Renal cortical epithelial cell (primary cell): ENCODE data around the gene DNAI7. TPM values are rescaled to one million over a fixed set of nuclear protein-coding genes. Genes with fewer than 3 reads are reported as not detected.

Experiments
- total RNA-seq: library from RNA; depleted of rRNA; stranded (reverse); fragments of >200 nt; gene quantifications from 2 replicates; pipeline ENCODE4 v1.2.3, GENCODE V29; 2014

Gene DNAI7
- total RNA-seq, 1 donor from 2014 or later: 3.8 TPM

Other genes with a start within 250 kb of the DNAI7 start
- gene BCAT1, start 246.1 kb downstream of the DNAI7 start, total RNA-seq: 22.6 and 27.8 TPM in 2 replicates
- gene ETFRF1, start 77 bp upstream of the DNAI7 start, total RNA-seq: 15.8 and 37.6 TPM in 2 replicates
- gene KRAS, start 55.8 kb upstream of the DNAI7 start, total RNA-seq: 24.8 and 27.1 TPM in 2 replicates